ENCODE data around the gene NUBPL. TPM values are rescaled to one million over a fixed set of nuclear protein-coding genes. Genes with fewer than 3 reads are reported as not detected.
A peak's percentile ranks its signal among the peaks of the same experiment; 100 is the strongest.
"Not testable (repeated sequence)": the region's sequence is repeated elsewhere in the genome, so short reads cannot be mapped to it uniquely, and the experiment has no call there.

NUBPL gene
- total and polyA plus RNA-seq, 2 donors from 2014 or later = 11.2 to 16.2 TPM

- Histone ChIP-seq H3K36me3 (ENCODE audit: control insufficient read depth in 2 of 3, insufficient read depth in 3 of 3, low read length in 3 of 3) (no peaks in the 10 kb centered on the region), H3K9ac (ENCODE audit: low read length in 3 of 3) (no peak overlapping the region), H3K9me3 (ENCODE audit: control insufficient read depth in 2 of 3, insufficient read depth in 1 of 3, low read length in 3 of 3) (no peaks in the 10 kb centered on the region), H3K27me3 (ENCODE audit: control insufficient read depth, insufficient read depth, low read length) (no peaks in the 10 kb centered on the region), H3K4me3 (ENCODE audit: low read length in 3 of 3) (no peak overlapping the region), H3K4me1 (ENCODE audit: control insufficient read depth in 2 of 3, insufficient read depth in 2 of 3, low read depth in 1 of 3, low read length in 3 of 3) (peaks cover 0 to 4% (median 0%) of the 10 kb centered on the region in 3 donors), H3K27ac (ENCODE audit: low read depth in 2 of 2, low read length in 2 of 2) (no peak overlapping the region)
- FAIRE-seq = no peak
- DNase-seq = no peak
- no peak for TF ChIP-seq CTCF (IDR thresholded peaks at IDR 0.05; ENCODE audit: borderline replicate concordance, extremely low read depth, insufficient read depth)
- intact Hi-C loops (cut with DNase I) = no loop called here
Measured at GRCh38 chr14:31889297-31889696, 328.1 kb downstream of the NUBPL start.

GRCh38 chr14:31890202-31890601 lies 329.0 kb downstream of the NUBPL start:
- H3K36me3 ChIP-seq (ENCODE audit: control insufficient read depth in 2 of 3, insufficient read depth in 3 of 3, low read length in 3 of 3); H3K4me1 ChIP-seq (ENCODE audit: control insufficient read depth in 2 of 3, insufficient read depth in 2 of 3, low read depth in 1 of 3, low read length in 3 of 3); intact Hi-C loops (cut with DNase I); DNase-seq; FAIRE-seq; H3K27ac ChIP-seq (ENCODE audit: low read depth in 2 of 2, low read length in 2 of 2); H3K4me3 ChIP-seq (ENCODE audit: low read length in 3 of 3); H3K27me3 ChIP-seq (ENCODE audit: control insufficient read depth, insufficient read depth, low read length); H3K9me3 ChIP-seq (ENCODE audit: control insufficient read depth in 2 of 3, insufficient read depth in 1 of 3, low read length in 3 of 3); H3K9ac ChIP-seq (ENCODE audit: low read length in 3 of 3): not testable (repeated sequence)

GRCh38 chr14:31893221-31893757 lies 332.1 kb downstream of the NUBPL start:
- H3K4me3 ChIP-seq (ENCODE audit: low read length in 3 of 3) = no peak overlapping the region
- no peaks in the 10 kb centered on the region for H3K9me3 ChIP-seq (ENCODE audit: control insufficient read depth in 2 of 3, insufficient read depth in 1 of 3, low read length in 3 of 3)
- intact Hi-C loops (cut with DNase I) = no loop called here
- FAIRE-seq (no peak), DNase-seq (peak in 4 of 5 donors; percentile 33 to 61 (median 47))
- TF ChIP-seq CTCF (IDR thresholded peaks at IDR 0.05; ENCODE audit: borderline replicate concordance, extremely low read depth, insufficient read depth) = no peak
- H3K36me3 ChIP-seq (ENCODE audit: control insufficient read depth in 2 of 3, insufficient read depth in 3 of 3, low read length in 3 of 3) = no peaks in the 10 kb centered on the region
- no peak overlapping the region for H3K9ac ChIP-seq (ENCODE audit: low read length in 3 of 3)
- peak overlapping the region in 1 of 2 donors; percentile 18 for H3K27ac ChIP-seq (ENCODE audit: low read depth in 2 of 2, low read length in 2 of 2)
- H3K4me1 ChIP-seq (ENCODE audit: control insufficient read depth in 2 of 3, insufficient read depth in 2 of 3, low read depth in 1 of 3, low read length in 3 of 3) = peaks cover 0 to 4% (median 3%) of the 10 kb centered on the region in 3 donors
- H3K27me3 ChIP-seq (ENCODE audit: control insufficient read depth, insufficient read depth, low read length) = no peaks in the 10 kb centered on the region

- no peak overlapping the region for H3K9ac ChIP-seq (ENCODE audit: low read length in 3 of 3)
- FAIRE-seq (no peak), DNase-seq (no peak)
- no peaks in the 10 kb centered on the region for H3K9me3 ChIP-seq (ENCODE audit: control insufficient read depth in 2 of 3, insufficient read depth in 1 of 3, low read length in 3 of 3)
- H3K4me3 ChIP-seq (ENCODE audit: low read length in 3 of 3) = no peak overlapping the region
- H3K36me3 ChIP-seq (ENCODE audit: control insufficient read depth in 2 of 3, insufficient read depth in 3 of 3, low read length in 3 of 3) = no peaks in the 10 kb centered on the region
- no peak overlapping the region for H3K27ac ChIP-seq (ENCODE audit: low read depth in 2 of 2, low read length in 2 of 2)
- intact Hi-C loops (cut with DNase I) = no loop called here
- peaks cover 0 to 4% (median 3%) of the 10 kb centered on the region in 3 donors for H3K4me1 ChIP-seq (ENCODE audit: control insufficient read depth in 2 of 3, insufficient read depth in 2 of 3, low read depth in 1 of 3, low read length in 3 of 3)
- no peaks in the 10 kb centered on the region for H3K27me3 ChIP-seq (ENCODE audit: control insufficient read depth, insufficient read depth, low read length)
- TF ChIP-seq CTCF (IDR thresholded peaks at IDR 0.05; ENCODE audit: borderline replicate concordance, extremely low read depth, insufficient read depth) = no peak
Measured at GRCh38 chr14:31894351-31894750, 333.1 kb downstream of the NUBPL start.

All from kidney (tissue), 14 donors.